Endothelial cell (in vitro differentiated cells): Measurements from ENCODE around the gene MAML2. TPM values are rescaled to one million over a fixed set of nuclear protein-coding genes. Genes with fewer than 3 reads are reported as not detected.
A peak's percentile ranks its signal among the peaks of the same experiment; 100 is the strongest.

Source experiments
- DNase-seq: peaks from one replicate; pipeline ENCODE4 v3.0.0; 2021; ENCODE audit warnings: low spot score
- H3K27ac Mint-ChIP-seq: one replicate; pipeline ENCODE4 v1.8.0; 2021; ENCODE audit warnings: mixed read lengths, inconsistent platforms; ENCODE audit not compliant: unreplicated experiment
- H3K27me3 Mint-ChIP-seq: one replicate; pipeline ENCODE4 v1.8.0; 2021; ENCODE audit warnings: mild to moderate bottlenecking, moderate library complexity, mixed read lengths, inconsistent platforms; ENCODE audit not compliant: unreplicated experiment
- H3K36me3 Mint-ChIP-seq: one replicate; pipeline ENCODE4 v1.8.0; 2021; ENCODE audit warnings: mild to moderate bottlenecking, low read depth, mixed read lengths, inconsistent platforms; ENCODE audit not compliant: unreplicated experiment
- H3K4me1 Mint-ChIP-seq: one replicate; pipeline ENCODE4 v1.8.0; 2021; ENCODE audit warnings: mild to moderate bottlenecking, mixed read lengths, inconsistent platforms; ENCODE audit not compliant: unreplicated experiment
- H3K4me3 Mint-ChIP-seq: one replicate; pipeline ENCODE4 v1.8.0; 2021; ENCODE audit warnings: mild to moderate bottlenecking, mixed read lengths, inconsistent platforms; ENCODE audit not compliant: unreplicated experiment
- H3K9me3 Mint-ChIP-seq: one replicate; pipeline ENCODE4 v1.8.0; 2021; ENCODE audit warnings: mixed read lengths, inconsistent platforms; ENCODE audit not compliant: unreplicated experiment
- total RNA-seq: library from RNA; stranded (reverse); fragmentation: NEBNext Ultra II Directional; extraction: Animal tissue kit (Norgen Biotek cat#: 25700); gene quantifications from one replicate; pipeline ENCODE4 v1.2.1, GENCODE V29; 2021; ENCODE audit not compliant: unreplicated experiment
- TF ChIP-seq, protein P1 (sequence below): fragments of 200-600 bp; sonication (generic); IDR thresholded peaks from one replicate; pipeline ENCODE4 v1.5.0; 2021; ENCODE audit warnings: antibody characterized with exemption; ENCODE audit not compliant: unreplicated experiment

Gene MAML2
- total RNA-seq, 1 donor from 2014 or later: 6.2 TPM

DNA sequence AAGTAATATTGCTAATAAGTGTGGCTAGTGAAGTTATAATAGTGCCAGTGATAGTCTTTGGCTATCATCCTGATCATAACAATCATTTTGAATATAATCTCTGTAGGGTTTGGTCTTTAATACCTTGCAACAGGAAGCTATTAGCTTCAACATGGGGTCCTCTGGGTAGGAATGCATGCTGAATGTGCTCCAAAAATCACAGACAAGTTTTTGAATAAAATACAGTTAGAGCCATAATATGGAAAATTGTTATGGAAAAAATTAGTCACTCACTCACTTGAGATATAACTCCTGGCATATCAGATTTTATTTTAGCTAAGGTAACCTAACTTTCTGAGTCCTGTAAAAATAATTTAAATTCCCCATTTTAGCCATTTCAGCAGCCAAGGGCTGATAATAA lies 323.7 kb downstream of the MAML2 start:
- Mint-ChIP-seq H3K36me3 (no peaks in the 10 kb centered on the region), H3K4me3 (no peak overlapping the region), H3K9me3 (no peaks in the 10 kb centered on the region), H3K27ac (no peak overlapping the region), H3K4me1 (peaks cover 7% of the 10 kb centered on the region), H3K27me3 (peaks cover under 1% of the 10 kb centered on the region)
- DNase-seq: no peak
- TF ChIP-seq, protein P1, sequence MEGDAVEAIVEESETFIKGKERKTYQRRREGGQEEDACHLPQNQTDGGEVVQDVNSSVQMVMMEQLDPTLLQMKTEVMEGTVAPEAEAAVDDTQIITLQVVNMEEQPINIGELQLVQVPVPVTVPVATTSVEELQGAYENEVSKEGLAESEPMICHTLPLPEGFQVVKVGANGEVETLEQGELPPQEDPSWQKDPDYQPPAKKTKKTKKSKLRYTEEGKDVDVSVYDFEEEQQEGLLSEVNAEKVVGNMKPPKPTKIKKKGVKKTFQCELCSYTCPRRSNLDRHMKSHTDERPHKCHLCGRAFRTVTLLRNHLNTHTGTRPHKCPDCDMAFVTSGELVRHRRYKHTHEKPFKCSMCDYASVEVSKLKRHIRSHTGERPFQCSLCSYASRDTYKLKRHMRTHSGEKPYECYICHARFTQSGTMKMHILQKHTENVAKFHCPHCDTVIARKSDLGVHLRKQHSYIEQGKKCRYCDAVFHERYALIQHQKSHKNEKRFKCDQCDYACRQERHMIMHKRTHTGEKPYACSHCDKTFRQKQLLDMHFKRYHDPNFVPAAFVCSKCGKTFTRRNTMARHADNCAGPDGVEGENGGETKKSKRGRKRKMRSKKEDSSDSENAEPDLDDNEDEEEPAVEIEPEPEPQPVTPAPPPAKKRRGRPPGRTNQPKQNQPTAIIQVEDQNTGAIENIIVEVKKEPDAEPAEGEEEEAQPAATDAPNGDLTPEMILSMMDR: no peak

DNA sequence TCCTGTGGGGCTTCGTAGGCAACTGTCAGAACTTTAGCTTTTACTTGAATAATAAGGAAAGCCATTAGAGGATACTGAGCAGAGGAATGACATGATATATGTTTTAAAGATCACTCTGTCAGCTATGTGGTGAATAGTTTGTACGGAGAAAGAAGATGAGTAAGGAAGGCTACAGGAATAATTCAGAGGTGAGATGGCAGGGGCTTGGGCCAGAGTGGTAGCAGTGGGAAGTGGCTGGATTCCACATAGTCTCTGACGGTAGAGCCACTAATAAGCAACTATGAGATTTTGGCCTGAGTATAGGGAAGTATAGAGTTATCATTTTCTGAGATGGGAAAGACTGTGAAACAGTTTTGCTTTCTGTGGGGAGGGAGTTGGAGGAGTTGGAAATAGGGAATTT lies 325.1 kb downstream of the MAML2 start:
- Mint-ChIP-seq H3K4me3 (no peak overlapping the region), H3K27ac (no peak overlapping the region), H3K36me3 (no peaks in the 10 kb centered on the region), H3K4me1 (peaks cover 20% of the 10 kb centered on the region), H3K9me3 (no peaks in the 10 kb centered on the region), H3K27me3 (peaks cover 3% of the 10 kb centered on the region)
- TF ChIP-seq, protein P1: no peak
- no peak for DNase-seq

DNA sequence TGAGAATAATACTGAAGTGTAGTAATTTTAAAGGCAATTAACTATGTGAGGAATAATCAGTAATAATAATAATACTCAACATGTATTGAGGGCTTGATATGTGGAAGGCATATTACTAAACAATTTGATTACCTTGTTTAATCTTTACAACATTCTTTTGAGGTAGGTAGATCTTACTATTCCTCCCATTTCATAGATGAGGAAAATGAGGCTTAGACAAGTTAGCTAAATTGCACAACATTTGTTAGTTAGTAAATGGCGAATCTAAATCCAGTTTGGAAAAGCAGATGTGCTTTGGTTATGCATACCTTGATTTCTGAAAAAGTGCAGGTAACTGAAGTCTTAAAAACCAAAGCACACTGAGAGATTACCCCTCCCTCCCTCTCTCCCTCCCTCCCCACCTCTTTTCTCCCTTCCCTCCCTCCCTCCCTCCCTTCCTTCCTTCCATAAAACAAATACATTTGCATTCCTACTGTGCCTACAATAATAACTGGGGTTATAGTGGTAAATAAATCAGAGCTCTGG lies 326.0 kb downstream of the MAML2 start:
- peaks cover 27% of the 10 kb centered on the region for H3K4me1 Mint-ChIP-seq
- TF ChIP-seq, protein P1: no peak
- no peak for DNase-seq
- H3K27ac Mint-ChIP-seq: no peak overlapping the region
- H3K36me3 Mint-ChIP-seq: no peaks in the 10 kb centered on the region
- H3K27me3 Mint-ChIP-seq: peaks cover 3% of the 10 kb centered on the region
- no peaks in the 10 kb centered on the region for H3K9me3 Mint-ChIP-seq
- no peak overlapping the region for H3K4me3 Mint-ChIP-seq

DNA sequence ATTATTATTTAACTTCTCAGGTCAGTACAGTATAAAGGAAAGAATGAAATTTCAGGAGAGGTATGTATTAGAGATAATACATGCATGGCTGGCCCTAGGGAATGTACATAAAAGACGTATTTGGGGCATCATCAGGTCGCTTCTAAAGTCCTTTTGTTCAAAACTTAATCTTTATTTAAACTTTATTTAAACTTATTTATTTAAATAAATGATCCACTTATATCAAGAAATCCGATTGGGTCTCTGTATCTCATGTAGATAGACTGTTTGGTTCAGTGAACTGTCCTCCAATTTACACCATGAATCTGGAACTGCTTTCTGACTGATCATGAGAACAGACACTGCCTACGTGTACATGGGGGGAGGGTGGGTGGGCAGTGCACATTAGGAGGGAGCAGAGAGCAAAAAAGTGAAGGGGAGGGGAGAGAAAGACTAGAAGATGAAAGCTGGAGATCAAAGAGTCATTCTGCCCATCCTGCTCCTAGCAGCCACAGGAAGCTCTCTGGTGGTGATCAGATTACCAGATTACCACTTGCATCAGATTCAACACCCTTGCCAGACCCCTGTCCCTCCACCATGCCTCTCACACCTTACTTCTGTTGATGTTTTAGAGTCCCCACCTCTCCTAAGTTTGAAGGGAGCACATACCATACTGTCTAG lies 327.0 kb downstream of the MAML2 start:
- Mint-ChIP-seq H3K4me1 (peaks cover 29% of the 10 kb centered on the region), H3K36me3 (no peaks in the 10 kb centered on the region), H3K4me3 (no peak overlapping the region), H3K9me3 (no peaks in the 10 kb centered on the region), H3K27ac (no peak overlapping the region), H3K27me3 (peaks cover 3% of the 10 kb centered on the region)
- TF ChIP-seq, protein P1: no peak
- DNase-seq: no peak

DNA sequence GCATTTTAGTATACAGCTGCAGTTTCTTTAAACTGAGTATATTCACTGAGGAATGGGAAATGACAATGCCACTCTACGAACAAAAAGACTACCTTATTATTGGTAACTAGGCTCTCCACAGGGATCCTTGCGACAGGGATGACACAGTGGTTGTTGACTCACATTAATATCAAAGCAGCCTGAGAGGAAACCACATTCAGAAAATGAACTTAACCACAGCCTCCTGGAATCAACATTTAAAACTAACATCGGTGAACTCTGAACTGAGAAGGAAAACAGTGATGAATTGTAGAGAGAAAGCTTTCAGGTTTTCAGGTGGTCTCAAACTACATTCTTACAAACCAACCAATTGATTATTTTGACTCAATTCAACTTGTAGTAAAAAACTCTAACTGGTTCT lies 328.8 kb downstream of the MAML2 start:
- H3K9me3 Mint-ChIP-seq: no peaks in the 10 kb centered on the region
- peak overlapping the region; percentile 33 for H3K27ac Mint-ChIP-seq
- no peak for DNase-seq
- H3K27me3 Mint-ChIP-seq: peaks cover 3% of the 10 kb centered on the region
- TF ChIP-seq, protein P1: no peak
- H3K36me3 Mint-ChIP-seq: no peaks in the 10 kb centered on the region
- H3K4me1 Mint-ChIP-seq: peaks cover 26% of the 10 kb centered on the region
- no peak overlapping the region for H3K4me3 Mint-ChIP-seq
